Neuronal stem cell (in vitro differentiated cells): Measurements from ENCODE around the gene OR4E1. TPM values are rescaled to one million over a fixed set of nuclear protein-coding genes. Genes with fewer than 3 reads are reported as not detected.
"Not testable (repeated sequence)": the region's sequence is repeated elsewhere in the genome, so short reads cannot be mapped to it uniquely, and the experiment has no call there.

ENCODE experiments used
- DNase-seq: peaks from one replicate; pipeline ENCODE4 v3.0.0-alpha.2; 2013; ENCODE audit warnings: low spot score
- H2AFZ ChIP-seq: one replicate; pipeline ENCODE4 v1.6.1; 2013; ENCODE audit warnings: mild to moderate bottlenecking, low read length, inconsistent platforms
- H2AK5ac ChIP-seq: 2 replicates; pipeline ENCODE4 v1.6.1; 2013; ENCODE audit warnings: low read depth, mild to moderate bottlenecking, inconsistent platforms, low read length, moderate library complexity, mixed read lengths
- H2BK120ac ChIP-seq: 2 replicates; pipeline ENCODE4 v1.6.1; 2013; ENCODE audit warnings: low read depth, mild to moderate bottlenecking, inconsistent platforms, low read length, moderate library complexity, mixed read lengths
- H2BK12ac ChIP-seq: one replicate; pipeline ENCODE4 v1.6.1; 2013; ENCODE audit warnings: low read length, inconsistent platforms
- H2BK15ac ChIP-seq: 2 replicates; pipeline ENCODE4 v1.6.1; 2013; ENCODE audit warnings: mild to moderate bottlenecking, low read length, inconsistent platforms, mixed read lengths
- H2BK5ac ChIP-seq: one replicate; pipeline ENCODE4 v1.6.1; 2013; ENCODE audit warnings: inconsistent platforms, mild to moderate bottlenecking, low read length, moderate library complexity
- H3K14ac ChIP-seq: one replicate; pipeline ENCODE4 v1.6.1; 2013; ENCODE audit warnings: low read length, inconsistent platforms
- H3K18ac ChIP-seq: 2 replicates; pipeline ENCODE4 v1.6.1; 2013; ENCODE audit warnings: low read length, inconsistent platforms
- H3K23ac ChIP-seq: 2 replicates; pipeline ENCODE4 v1.6.1; 2013; ENCODE audit warnings: low read depth, mild to moderate bottlenecking, mixed read lengths, low read length, inconsistent platforms; ENCODE audit not compliant: poor library complexity
- H3K27ac ChIP-seq: replicated peaks from 3 replicates; pipeline ENCODE4 v1.5.1; 2013; ENCODE audit warnings: low read length, inconsistent platforms
- H3K27me3 ChIP-seq, 3 experiments: 2 replicates each; pipeline ENCODE4 v1.6.1; 2013; ENCODE audit warnings: low read length in 3 of 3, mild to moderate bottlenecking in 2 of 3, inconsistent platforms in 1 of 3, low read depth in 1 of 3, mixed read lengths in 1 of 3, moderate library complexity in 1 of 3; ENCODE audit not compliant: control insufficient read depth in 3 of 3, insufficient read depth in 3 of 3
- H3K36me3 ChIP-seq, 2 donors: replicated peaks in 1 of 2; 2 replicates each; pipeline ENCODE4 v1.6.1; 2013; ENCODE audit warnings: low read length in 2 of 2; ENCODE audit not compliant: control insufficient read depth in 2 of 2, insufficient read depth in 2 of 2
- H3K4ac ChIP-seq: 2 replicates; pipeline ENCODE4 v1.6.1; 2013; ENCODE audit warnings: inconsistent platforms, mild to moderate bottlenecking, low read length, moderate library complexity
- H3K4me1 ChIP-seq, 2 donors: 1 replicate in 1 of 2; 2 replicates in 1 of 2; pipeline ENCODE4 v1.6.1; 2013; ENCODE audit warnings: low read length in 2 of 2, low read depth in 1 of 2; ENCODE audit not compliant: control insufficient read depth in 2 of 2, insufficient read depth in 1 of 2
- H3K4me2 ChIP-seq: one replicate; pipeline ENCODE4 v1.6.1; 2013; ENCODE audit warnings: mild to moderate bottlenecking, low read length, inconsistent platforms; ENCODE audit not compliant: insufficient read depth, poor library complexity, severe bottlenecking
- H3K4me3 ChIP-seq, 2 donors: 2 replicates each; pipeline ENCODE4 v1.5.1; 2013; ENCODE audit warnings: low read length in 2 of 2, mild to moderate bottlenecking in 2 of 2, inconsistent platforms in 1 of 2, moderate library complexity in 1 of 2
- H3K79me1 ChIP-seq: one replicate; pipeline ENCODE4 v1.6.1; 2013; ENCODE audit warnings: low read depth, mild to moderate bottlenecking, inconsistent platforms, low read length, moderate library complexity
- H3K9ac ChIP-seq: one replicate; pipeline ENCODE4 v1.6.1; 2013; ENCODE audit warnings: mild to moderate bottlenecking, low read depth, low read length, inconsistent platforms; ENCODE audit not compliant: poor library complexity
- H3K9me3 ChIP-seq, 2 donors: replicated peaks in 1 of 2; 2 replicates each; pipeline versions ENCODE3 to v1.6.1; 2013; ENCODE audit warnings: low read length in 2 of 2, mild to moderate bottlenecking in 2 of 2, inconsistent platforms in 1 of 2, low read depth in 1 of 2, mixed read lengths in 1 of 2, moderate library complexity in 1 of 2; ENCODE audit not compliant: control insufficient read depth in 2 of 2, insufficient read depth in 1 of 2
- H4K8ac ChIP-seq: one replicate; pipeline ENCODE4 v1.6.1; 2013; ENCODE audit warnings: low read depth, mild to moderate bottlenecking, inconsistent platforms, low read length, moderate library complexity
- H4K91ac ChIP-seq: one replicate; pipeline ENCODE4 v1.6.1; 2013; ENCODE audit warnings: low read length, low read depth, mild to moderate bottlenecking, inconsistent platforms; ENCODE audit not compliant: poor library complexity
- WGBS, 2 donors: extraction: QIAGEN DNeasy Blood & Tissue Kit; methylation state at CpG; one replicate each; pipeline ENCODE4 v1.1.7; 2013; ENCODE audit warnings: missing lambda C conversion rate in 2 of 2, mixed read lengths in 1 of 2; ENCODE audit not compliant: insufficient read length in 2 of 2, insufficient replicate concordance in 1 of 2; ENCODE audit errors: extremely low coverage in 2 of 2; 5-methylcytosine and 5-hydroxymethylcytosine counted together
- small RNA-seq: library from polyadenylated mRNA; stranded (forward); fragments of <200 nt; extraction: miRNeasy Mini kit (QIAGEN cat#:217004); gene quantifications from one replicate; pipeline ENCODE3, GENCODE V24; 2013; ENCODE audit not compliant: insufficient read depth

Gene OR4E1

DNA sequence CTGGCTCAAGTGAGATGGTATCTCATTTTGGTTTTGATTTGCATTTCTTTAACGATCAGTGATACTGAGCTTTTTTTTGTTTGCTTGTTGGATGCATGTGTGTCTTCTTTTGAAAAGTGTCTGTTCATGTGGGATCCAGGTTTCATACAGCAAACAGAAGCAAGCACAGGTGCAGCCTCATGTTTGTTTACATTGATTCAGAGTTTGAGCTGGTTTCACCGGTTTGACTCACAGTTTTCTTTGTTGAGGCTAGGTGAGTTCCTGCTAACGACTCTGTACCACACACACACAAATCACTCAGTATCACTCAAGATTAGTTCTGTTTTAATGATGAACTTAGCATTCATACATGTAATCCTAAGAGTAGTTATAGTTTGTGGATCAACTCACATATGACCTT lies 42.5 kb downstream of the OR4E1 start:
- H3K14ac ChIP-seq, result no peak overlapping the region
- no peak overlapping the region for H3K4me2 ChIP-seq
- no peak overlapping the region for H3K4me3 ChIP-seq
- no CpG with 5 or more reads among the region's 3 CpGs for WGBS, 2 donors
- H3K27ac ChIP-seq, result no peak overlapping the region
- no peak for DNase-seq
- H3K27me3 ChIP-seq, result no peaks in the 10 kb centered on the region
- no peak overlapping the region for H2BK15ac ChIP-seq
- no peaks in the 10 kb centered on the region for H3K36me3 ChIP-seq
- H3K4ac ChIP-seq, result no peak overlapping the region
- no peak overlapping the region for H2BK120ac ChIP-seq
- H4K8ac ChIP-seq, result no peak overlapping the region
- no peaks in the 10 kb centered on the region for H3K9me3 ChIP-seq
- no peak overlapping the region for H2BK5ac ChIP-seq
- no peak overlapping the region for H3K18ac ChIP-seq
- no peak overlapping the region for H3K9ac ChIP-seq
- no peaks in the 10 kb centered on the region for H3K4me1 ChIP-seq
- H3K79me1 ChIP-seq, result no peaks in the 10 kb centered on the region
- H2AFZ ChIP-seq, result no peak overlapping the region
- no peak overlapping the region for H2AK5ac ChIP-seq
- H3K23ac ChIP-seq, result no peak overlapping the region
- no peak overlapping the region for H2BK12ac ChIP-seq
- H4K91ac ChIP-seq, result no peak overlapping the region

DNA sequence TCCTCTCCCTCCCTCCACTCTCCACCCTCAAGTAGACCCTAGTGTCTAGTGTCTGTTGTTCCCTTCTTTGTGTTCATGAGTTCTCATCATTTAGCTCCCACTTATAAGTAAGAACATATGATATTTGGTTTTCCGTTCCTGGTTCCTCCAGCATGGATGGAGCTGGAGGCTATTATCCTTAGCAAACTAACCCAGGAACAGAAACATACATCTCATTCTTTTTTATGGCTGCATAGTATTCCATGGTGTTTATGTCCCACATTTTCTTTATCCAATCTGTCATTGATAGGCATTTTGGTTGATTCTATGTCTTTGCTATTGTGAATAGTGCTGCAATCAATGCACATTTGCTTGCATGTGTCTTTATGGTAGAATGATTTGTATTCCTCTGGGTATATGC lies 43.1 kb downstream of the OR4E1 start:
- not testable (repeated sequence) for H3K4ac ChIP-seq, H4K91ac ChIP-seq, H2BK15ac ChIP-seq, H3K9me3 ChIP-seq, DNase-seq, H4K8ac ChIP-seq, H3K27ac ChIP-seq, H2BK12ac ChIP-seq, H3K14ac ChIP-seq, H3K27me3 ChIP-seq, H2AFZ ChIP-seq, H2BK5ac ChIP-seq, H3K4me3 ChIP-seq, H2BK120ac ChIP-seq, H3K23ac ChIP-seq, H3K36me3 ChIP-seq, H3K79me1 ChIP-seq, H2AK5ac ChIP-seq, H3K4me2 ChIP-seq, H3K18ac ChIP-seq, H3K9ac ChIP-seq, H3K4me1 ChIP-seq
- no CpG with 5 or more reads among the region's 1 CpG for WGBS, 2 donors

DNA sequence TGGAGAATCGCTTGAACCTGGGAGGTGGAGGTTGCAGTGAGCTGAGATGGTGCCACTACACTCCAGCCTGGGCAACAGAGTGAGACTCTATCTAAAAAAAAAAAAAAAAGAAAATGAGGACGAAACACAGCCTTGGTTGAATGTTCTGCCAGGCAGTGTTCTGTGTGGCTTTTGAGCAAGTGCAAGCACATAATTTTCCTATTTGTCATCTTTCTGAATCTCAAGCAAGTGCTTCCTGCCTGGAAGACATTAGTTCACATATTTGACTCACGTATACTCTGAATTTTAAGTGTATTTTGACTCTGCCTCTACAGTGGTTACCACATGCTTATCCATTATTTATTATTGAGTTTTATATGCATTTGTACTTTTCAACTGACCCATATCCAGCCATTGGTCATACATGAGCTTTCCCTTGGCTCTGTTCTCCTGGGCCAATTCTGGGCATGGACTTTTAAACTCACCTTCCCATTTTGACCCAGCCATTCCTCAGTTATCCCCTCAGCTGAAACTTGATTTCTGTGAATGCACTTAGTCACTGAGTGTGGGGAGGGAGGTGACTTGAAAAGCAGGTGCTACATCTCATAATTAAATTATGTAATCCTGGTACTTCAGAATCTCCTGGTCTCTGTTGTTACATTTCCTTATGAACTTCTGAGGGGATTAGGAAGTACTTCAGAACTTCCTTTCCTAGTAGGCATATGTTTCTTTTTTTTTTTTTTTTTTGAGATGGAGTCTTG lies 47.0 kb downstream of the OR4E1 start:
- Histone ChIP-seq H3K79me1 (no peaks in the 10 kb centered on the region), H3K4me3 (no peak overlapping the region), H3K14ac (no peak overlapping the region), H3K4ac (no peak overlapping the region), H2AFZ (no peak overlapping the region), H3K9ac (no peak overlapping the region), H4K8ac (no peak overlapping the region), H2BK12ac (no peak overlapping the region), H3K23ac (no peak overlapping the region), H3K4me1 (no peaks in the 10 kb centered on the region), H2BK120ac (no peak overlapping the region), H3K36me3 (no peaks in the 10 kb centered on the region), H3K18ac (no peak overlapping the region), H3K27me3 (no peaks in the 10 kb centered on the region), H2AK5ac (no peak overlapping the region), H3K9me3 (no peaks in the 10 kb centered on the region), H3K4me2 (no peak overlapping the region), H3K27ac (no peak overlapping the region), H2BK5ac (no peak overlapping the region), H4K91ac (no peak overlapping the region), H2BK15ac (no peak overlapping the region)
- no peak for DNase-seq
- no CpG with 5 or more reads among the region's 3 CpGs for WGBS, 2 donors

Small RNAs within 50 kb of the gene (small RNA-seq; reads per million reads assigned to genes)
- not detected for gene AC243972.3
